ENCODE data around the gene RAB36. TPM values are rescaled to one million over a fixed set of nuclear protein-coding genes. Genes with fewer than 3 reads are reported as not detected.

RAB36 gene
- total RNA-seq (1 to 10 TPM in 1 of 5 experiments, under 1 TPM in 4; 0.10 to 1.2 (median 0.38) TPM), polyA plus RNA-seq (under 1 TPM; 0.40 to 0.54 TPM), total RNA-seq (1.9 reads per million, percentile 8 among the genes with 10 or more reads in this experiment)

- peaks cover 38 to 45% of the 10 kb centered on the region in 2 donors for H3K4me1 ChIP-seq (ENCODE audit: control insufficient read depth in 2 of 2, insufficient read depth in 2 of 2, low read length in 2 of 2)
- H3K27ac ChIP-seq (ENCODE audit: low read depth, low read length), result peak within 1 kb of the TSS; percentile 78
- Mint-ChIP-seq H3K4me1 (peaks cover 27 to 60% (median 49%) of the 10 kb centered on the region in 7 donors), H3K9me3 (peaks cover 0 to 2% (median 0%) of the 10 kb centered on the region in 11 donors), H3K36me3 (no peaks in the 10 kb centered on the region), H3K27me3 (peaks cover 0 to 20% (median 0%) of the 10 kb centered on the region in 5 donors), H3K27ac (peak within 1 kb of the TSS; percentile 79 to 96 (median 93)), H3K4me3 (peak within 1 kb of the TSS; percentile 72 to 84 (median 82))
- CTCF ChIA-PET, result interaction anchor here (1.0 to 1.9 kb wide), 4 partner anchors 29 to 137 kb away, joined by 3 to 5 read pairs (median 4); partner anchors contain the start of gene BCR
- peak within 1 kb of the TSS; percentile 25 for H3K4me3 ChIP-seq (ENCODE audit: low read length)
- no peaks in the 10 kb centered on the region for H3K27me3 ChIP-seq (ENCODE audit: control insufficient read depth in 2 of 2, insufficient read depth in 2 of 2, low read length in 2 of 2)
- peak; percentile 77 to 93 (median 81) for DNase-seq
- ATAC-seq, result peak; percentile 78
- POLR2A ChIA-PET, result interaction anchor here (0.6 kb wide), 2 partner anchors 122 to 241 kb away, joined by 3 to 6 read pairs; no protein-coding TSS in a partner anchor
- H3K36me3 ChIP-seq (ENCODE audit: control insufficient read depth in 2 of 3, insufficient read depth in 3 of 3, low read length in 3 of 3), result no peaks in the 10 kb centered on the region
- intact Hi-C loops (cut with micrococcal nuclease), result loop anchor here in 1 of 2 donors (1.0 to 5.0 kb wide), 3 partner anchors 75 to 1408 kb away; partner anchors contain the start of genes GNAZ, MIF and YPEL1
- no peaks in the 10 kb centered on the region for H3K9me3 ChIP-seq (ENCODE audit: control insufficient read depth in 2 of 3, low read length in 3 of 3)
Measured at GRCh38 chr22:23144932-23145877, at the start of gene RAB36. TSS of gene RAB36 (plus strand) at chr22:23145477. CDS start at chr22:23146617, 1,140 bp downstream.

- Histone ChIP-seq H3K27ac (ENCODE audit: low read depth, low read length) (no peak overlapping the region), H3K9me3 (ENCODE audit: control insufficient read depth in 2 of 3, low read length in 3 of 3) (no peaks in the 10 kb centered on the region), H3K36me3 (ENCODE audit: control insufficient read depth in 2 of 3, insufficient read depth in 3 of 3, low read length in 3 of 3) (no peaks in the 10 kb centered on the region), H3K4me1 (ENCODE audit: control insufficient read depth in 2 of 2, insufficient read depth in 2 of 2, low read length in 2 of 2) (no peaks in the 10 kb centered on the region), H3K4me3 (ENCODE audit: low read length) (no peak overlapping the region), H3K27me3 (ENCODE audit: control insufficient read depth in 2 of 2, insufficient read depth in 2 of 2, low read length in 2 of 2) (no peaks in the 10 kb centered on the region)
- H3K27me3 Mint-ChIP-seq, result no peaks in the 10 kb centered on the region
- H3K36me3 Mint-ChIP-seq, result no peaks in the 10 kb centered on the region
- no peak for DNase-seq
- peaks cover 0 to 1% (median 0%) of the 10 kb centered on the region in 7 donors for H3K4me1 Mint-ChIP-seq
- H3K27ac Mint-ChIP-seq, result no peak overlapping the region
- ATAC-seq, result no peak
- CTCF ChIA-PET, result no interaction called here
- intact Hi-C loops (cut with micrococcal nuclease), result no loop called here
- no peak overlapping the region for H3K4me3 Mint-ChIP-seq
- POLR2A ChIA-PET, result no interaction called here
- no peaks in the 10 kb centered on the region for H3K9me3 Mint-ChIP-seq
Measured at GRCh38 chr22:23095733-23096342, 49.4 kb upstream of the RAB36 start.

- H3K27me3 Mint-ChIP-seq, result no peaks in the 10 kb centered on the region
- ATAC-seq (no peak), DNase-seq (no peak)
- intact Hi-C loops (cut with micrococcal nuclease), result no loop called here
- Histone ChIP-seq H3K4me1 (ENCODE audit: control insufficient read depth in 2 of 2, insufficient read depth in 2 of 2, low read length in 2 of 2) (no peaks in the 10 kb centered on the region), H3K36me3 (ENCODE audit: control insufficient read depth in 2 of 3, insufficient read depth in 3 of 3, low read length in 3 of 3) (no peaks in the 10 kb centered on the region), H3K4me3 (ENCODE audit: low read length) (no peak overlapping the region), H3K9me3 (ENCODE audit: control insufficient read depth in 2 of 3, low read length in 3 of 3) (no peaks in the 10 kb centered on the region), H3K27me3 (ENCODE audit: control insufficient read depth in 2 of 2, insufficient read depth in 2 of 2, low read length in 2 of 2) (no peaks in the 10 kb centered on the region), H3K27ac (ENCODE audit: low read depth, low read length) (no peak overlapping the region)
- H3K4me1 Mint-ChIP-seq, result peaks cover 0 to 1% (median 0%) of the 10 kb centered on the region in 7 donors
- no peak overlapping the region for H3K27ac Mint-ChIP-seq
- no peaks in the 10 kb centered on the region for H3K36me3 Mint-ChIP-seq
- ChIA-PET POLR2A (no interaction called here), CTCF (no interaction called here)
- H3K9me3 Mint-ChIP-seq, result no peaks in the 10 kb centered on the region
- H3K4me3 Mint-ChIP-seq, result no peak overlapping the region
Measured at GRCh38 chr22:23097412-23098229, 47.7 kb upstream of the RAB36 start.

GRCh38 chr22:23098230-23098705 lies 47.0 kb upstream of the RAB36 start:
- POLR2A ChIA-PET, result no interaction called here
- ATAC-seq (no peak), DNase-seq (no peak)
- CTCF ChIA-PET, result no interaction called here
- H3K9me3 Mint-ChIP-seq, result no peaks in the 10 kb centered on the region
- H3K36me3 Mint-ChIP-seq, result no peaks in the 10 kb centered on the region
- H3K27me3 ChIP-seq (ENCODE audit: control insufficient read depth in 2 of 2, insufficient read depth in 2 of 2, low read length in 2 of 2), result no peaks in the 10 kb centered on the region
- H3K4me1 ChIP-seq (ENCODE audit: control insufficient read depth in 2 of 2, insufficient read depth in 2 of 2, low read length in 2 of 2), result no peaks in the 10 kb centered on the region
- H3K27ac Mint-ChIP-seq, result no peak overlapping the region
- intact Hi-C loops (cut with micrococcal nuclease), result no loop called here
- H3K36me3 ChIP-seq (ENCODE audit: control insufficient read depth in 2 of 3, insufficient read depth in 3 of 3, low read length in 3 of 3), result no peaks in the 10 kb centered on the region
- H3K4me1 Mint-ChIP-seq, result peaks cover 0 to 1% (median 0%) of the 10 kb centered on the region in 7 donors
- no peak overlapping the region for H3K4me3 Mint-ChIP-seq
- no peaks in the 10 kb centered on the region for H3K27me3 Mint-ChIP-seq
- no peaks in the 10 kb centered on the region for H3K9me3 ChIP-seq (ENCODE audit: control insufficient read depth in 2 of 3, low read length in 3 of 3)
- no peak overlapping the region for H3K4me3 ChIP-seq (ENCODE audit: low read length)
- H3K27ac ChIP-seq (ENCODE audit: low read depth, low read length), result no peak overlapping the region

- no peaks in the 10 kb centered on the region for H3K36me3 ChIP-seq (ENCODE audit: control insufficient read depth in 2 of 3, insufficient read depth in 3 of 3, low read length in 3 of 3)
- H3K4me1 Mint-ChIP-seq, result peaks cover 0 to 1% (median 0%) of the 10 kb centered on the region in 7 donors
- H3K4me3 Mint-ChIP-seq, result no peak overlapping the region
- H3K27ac Mint-ChIP-seq, result no peak overlapping the region
- H3K27me3 Mint-ChIP-seq, result no peaks in the 10 kb centered on the region
- no peaks in the 10 kb centered on the region for H3K36me3 Mint-ChIP-seq
- DNase-seq, result no peak
- ChIA-PET CTCF (interaction anchor here (1.0 kb wide), 1 partner anchor 407 kb away, joined by 3 read pairs; no protein-coding TSS in a partner anchor), POLR2A (no interaction called here)
- H3K27me3 ChIP-seq (ENCODE audit: control insufficient read depth in 2 of 2, insufficient read depth in 2 of 2, low read length in 2 of 2), result no peaks in the 10 kb centered on the region
- no peaks in the 10 kb centered on the region for H3K9me3 ChIP-seq (ENCODE audit: control insufficient read depth in 2 of 3, low read length in 3 of 3)
- H3K9me3 Mint-ChIP-seq, result no peaks in the 10 kb centered on the region
- no peaks in the 10 kb centered on the region for H3K4me1 ChIP-seq (ENCODE audit: control insufficient read depth in 2 of 2, insufficient read depth in 2 of 2, low read length in 2 of 2)
- no peak overlapping the region for H3K4me3 ChIP-seq (ENCODE audit: low read length)
- H3K27ac ChIP-seq (ENCODE audit: low read depth, low read length), result no peak overlapping the region
- intact Hi-C loops (cut with micrococcal nuclease), result no loop called here
- ATAC-seq, result no peak
Measured at GRCh38 chr22:23098718-23099530, 46.4 kb upstream of the RAB36 start.

- H3K27ac Mint-ChIP-seq, result no peak overlapping the region
- ChIA-PET CTCF (interaction anchor here (1.0 kb wide), 1 partner anchor 407 kb away, joined by 3 read pairs; no protein-coding TSS in a partner anchor), POLR2A (no interaction called here)
- Histone ChIP-seq H3K27ac (ENCODE audit: low read depth, low read length) (no peak overlapping the region), H3K4me3 (ENCODE audit: low read length) (no peak overlapping the region), H3K27me3 (ENCODE audit: control insufficient read depth in 2 of 2, insufficient read depth in 2 of 2, low read length in 2 of 2) (no peaks in the 10 kb centered on the region), H3K36me3 (ENCODE audit: control insufficient read depth in 2 of 3, insufficient read depth in 3 of 3, low read length in 3 of 3) (no peaks in the 10 kb centered on the region), H3K9me3 (ENCODE audit: control insufficient read depth in 2 of 3, low read length in 3 of 3) (no peaks in the 10 kb centered on the region), H3K4me1 (ENCODE audit: control insufficient read depth in 2 of 2, insufficient read depth in 2 of 2, low read length in 2 of 2) (no peaks in the 10 kb centered on the region)
- H3K4me1 Mint-ChIP-seq, result no peaks in the 10 kb centered on the region
- H3K9me3 Mint-ChIP-seq, result no peaks in the 10 kb centered on the region
- H3K36me3 Mint-ChIP-seq, result no peaks in the 10 kb centered on the region
- no peaks in the 10 kb centered on the region for H3K27me3 Mint-ChIP-seq
- no peak overlapping the region for H3K4me3 Mint-ChIP-seq
- no peak for ATAC-seq
- intact Hi-C loops (cut with micrococcal nuclease), result no loop called here
- no peak for DNase-seq
Measured at GRCh38 chr22:23099531-23099804, 45.8 kb upstream of the RAB36 start.
